ENCODE data around the gene UBTD1.

The UBTD1 gene

GRCh38 chr10:97515271-97515978 is 16.7 kb downstream of the UBTD1 start:
- Histone ChIP-seq H3K36me3 (ENCODE audit: low read depth) (no peaks in the 10 kb centered on the region), H3K9me3 (ENCODE audit: severe bottlenecking) (no peaks in the 10 kb centered on the region), H3K4me1 (ENCODE audit: insufficient read depth, poor library complexity, severe bottlenecking) (peaks cover 26% of the 10 kb centered on the region), H3K27me3 (ENCODE audit: insufficient read depth, poor library complexity, severe bottlenecking) (no peaks in the 10 kb centered on the region), H3K27ac (ENCODE audit: poor library complexity, severe bottlenecking) (no peak overlapping the region), H3K4me3 (ENCODE audit: severe bottlenecking) (no peak overlapping the region)
- no peak for DNase-seq (ENCODE audit: low spot score)
- TF ChIP-seq, protein P1, sequence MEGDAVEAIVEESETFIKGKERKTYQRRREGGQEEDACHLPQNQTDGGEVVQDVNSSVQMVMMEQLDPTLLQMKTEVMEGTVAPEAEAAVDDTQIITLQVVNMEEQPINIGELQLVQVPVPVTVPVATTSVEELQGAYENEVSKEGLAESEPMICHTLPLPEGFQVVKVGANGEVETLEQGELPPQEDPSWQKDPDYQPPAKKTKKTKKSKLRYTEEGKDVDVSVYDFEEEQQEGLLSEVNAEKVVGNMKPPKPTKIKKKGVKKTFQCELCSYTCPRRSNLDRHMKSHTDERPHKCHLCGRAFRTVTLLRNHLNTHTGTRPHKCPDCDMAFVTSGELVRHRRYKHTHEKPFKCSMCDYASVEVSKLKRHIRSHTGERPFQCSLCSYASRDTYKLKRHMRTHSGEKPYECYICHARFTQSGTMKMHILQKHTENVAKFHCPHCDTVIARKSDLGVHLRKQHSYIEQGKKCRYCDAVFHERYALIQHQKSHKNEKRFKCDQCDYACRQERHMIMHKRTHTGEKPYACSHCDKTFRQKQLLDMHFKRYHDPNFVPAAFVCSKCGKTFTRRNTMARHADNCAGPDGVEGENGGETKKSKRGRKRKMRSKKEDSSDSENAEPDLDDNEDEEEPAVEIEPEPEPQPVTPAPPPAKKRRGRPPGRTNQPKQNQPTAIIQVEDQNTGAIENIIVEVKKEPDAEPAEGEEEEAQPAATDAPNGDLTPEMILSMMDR (IDR thresholded peaks at IDR 0.05; ENCODE audit: poor library complexity, severe bottlenecking) = no peak
- ATAC-seq (ENCODE audit: low read depth) = no peak

DNA sequence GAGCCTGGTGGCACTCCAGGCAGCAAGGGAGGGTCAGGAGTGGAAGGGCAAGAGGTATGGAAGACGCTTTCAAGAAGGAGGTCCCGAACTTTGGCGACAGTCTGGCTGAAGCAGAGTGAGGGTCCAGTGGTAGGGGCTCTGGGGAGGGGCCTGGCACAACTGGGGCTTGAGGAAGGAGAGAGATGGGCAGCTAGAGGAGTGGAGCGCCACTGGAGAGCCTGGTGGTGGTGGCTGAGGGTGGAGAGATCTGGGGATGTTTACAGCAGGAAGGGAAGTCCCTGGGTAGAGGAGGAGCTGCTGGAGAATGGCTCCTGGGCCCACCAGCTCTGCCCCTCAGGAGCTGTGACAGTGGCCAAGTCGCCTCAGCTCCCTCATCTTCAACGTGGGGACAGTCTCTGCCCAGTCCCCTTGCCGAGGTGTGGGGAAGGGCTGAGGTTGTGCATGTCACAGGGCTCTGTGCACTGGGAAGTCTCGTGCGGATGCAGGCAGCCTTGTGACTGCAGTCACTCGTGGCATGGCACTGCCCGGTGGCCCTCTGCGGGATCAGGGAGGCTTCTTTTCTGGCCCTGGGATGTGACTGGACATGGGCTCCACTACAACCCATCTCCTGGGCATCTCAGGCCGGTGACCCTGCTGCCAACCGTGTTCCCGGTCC is 18.5 kb downstream of the UBTD1 start:
- Histone ChIP-seq H3K4me3 (ENCODE audit: severe bottlenecking) (no peak overlapping the region), H3K27ac (ENCODE audit: poor library complexity, severe bottlenecking) (peak overlapping the region; percentile 85)

GRCh38 chr10:97517778-97518300 is 19.1 kb downstream of the UBTD1 start:
- DNase-seq (ENCODE audit: low spot score) = no peak
- no peak overlapping the region for H3K4me3 ChIP-seq (ENCODE audit: severe bottlenecking)

More for the DNA sequence above, 18.5 kb downstream of the UBTD1 start:
- TF ChIP-seq, protein P1 (IDR thresholded peaks at IDR 0.05; ENCODE audit: poor library complexity, severe bottlenecking) = no peak
- Histone ChIP-seq H3K9me3 (ENCODE audit: severe bottlenecking) (no peaks in the 10 kb centered on the region), H3K4me1 (ENCODE audit: insufficient read depth, poor library complexity, severe bottlenecking) (peaks cover 26% of the 10 kb centered on the region), H3K27me3 (ENCODE audit: insufficient read depth, poor library complexity, severe bottlenecking) (no peaks in the 10 kb centered on the region), H3K36me3 (ENCODE audit: low read depth) (no peaks in the 10 kb centered on the region)
- no peak for ATAC-seq (ENCODE audit: low read depth)
- DNase-seq (ENCODE audit: low spot score) = no peak

DNA sequence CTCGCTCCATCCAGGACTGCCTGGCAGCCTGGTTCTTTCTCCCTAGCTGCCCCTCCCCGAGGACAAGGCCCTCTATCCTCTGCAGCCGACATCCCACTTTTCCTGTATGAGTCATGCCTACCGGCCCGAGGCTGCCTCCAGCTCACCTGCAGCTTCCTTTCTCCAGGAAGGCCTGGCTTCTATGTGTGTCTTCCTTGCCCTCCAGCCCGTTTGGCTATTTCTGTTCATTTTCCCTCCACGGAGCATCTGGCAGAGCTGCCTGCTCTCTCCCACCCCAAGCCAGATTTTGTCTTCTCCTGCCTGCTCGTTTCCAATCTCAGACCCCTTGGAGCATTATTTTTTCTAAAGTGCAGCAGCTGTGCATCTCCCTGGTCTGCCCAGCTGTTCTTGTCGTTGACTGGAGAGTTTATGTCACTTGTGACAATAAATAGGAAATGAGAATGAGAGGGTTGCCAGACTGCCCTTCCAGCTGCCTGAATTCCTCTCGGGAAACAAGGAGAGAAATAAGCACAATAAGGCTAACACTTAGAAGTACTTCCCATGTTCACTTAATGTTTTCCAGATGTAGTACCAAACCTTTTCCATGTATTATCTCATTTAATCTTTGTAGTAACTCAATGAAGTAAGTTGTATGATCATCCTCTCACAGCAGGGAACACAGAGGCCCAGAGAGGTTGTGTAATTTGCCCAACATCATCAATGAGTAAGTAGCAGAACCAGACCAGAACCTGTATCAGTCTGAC is 19.7 kb downstream of the UBTD1 start:
- ATAC-seq (ENCODE audit: low read depth) (peak; percentile 97), DNase-seq (ENCODE audit: low spot score) (no peak)
- no peaks in the 10 kb centered on the region for H3K9me3 ChIP-seq (ENCODE audit: severe bottlenecking)
- TF ChIP-seq, protein P1 (IDR thresholded peaks at IDR 0.05; ENCODE audit: poor library complexity, severe bottlenecking) = no peak
- H3K36me3 ChIP-seq (ENCODE audit: low read depth) = no peaks in the 10 kb centered on the region
- no peaks in the 10 kb centered on the region for H3K27me3 ChIP-seq (ENCODE audit: insufficient read depth, poor library complexity, severe bottlenecking)
- H3K4me3 ChIP-seq (ENCODE audit: severe bottlenecking) = no peak overlapping the region
- H3K4me1 ChIP-seq (ENCODE audit: insufficient read depth, poor library complexity, severe bottlenecking) = peaks cover 22% of the 10 kb centered on the region
- peak overlapping the region; percentile 85 for H3K27ac ChIP-seq (ENCODE audit: poor library complexity, severe bottlenecking)

More at GRCh38 chr10:97517778-97518300, 19.1 kb downstream of the UBTD1 start:
- TF ChIP-seq, protein P1 (IDR thresholded peaks at IDR 0.05; ENCODE audit: poor library complexity, severe bottlenecking) = no peak
- Histone ChIP-seq H3K27me3 (ENCODE audit: insufficient read depth, poor library complexity, severe bottlenecking) (no peaks in the 10 kb centered on the region), H3K36me3 (ENCODE audit: low read depth) (no peaks in the 10 kb centered on the region), H3K9me3 (ENCODE audit: severe bottlenecking) (no peaks in the 10 kb centered on the region), H3K4me1 (ENCODE audit: insufficient read depth, poor library complexity, severe bottlenecking) (peaks cover 25% of the 10 kb centered on the region), H3K27ac (ENCODE audit: poor library complexity, severe bottlenecking) (peak overlapping the region; percentile 85)
- peak; percentile 24; the same call in 2 of the 3 replicates for ATAC-seq (ENCODE audit: low read depth)

Data from RWPE2 (cell line).